ENCODE data around the gene MZF1. TPM values are rescaled to one million over a fixed set of nuclear protein-coding genes. Genes with fewer than 3 reads are reported as not detected.
"Not testable (repeated sequence)": the region's sequence is repeated elsewhere in the genome, so short reads cannot be mapped to it uniquely, and the experiment has no call there.

MZF1 gene
- total RNA-seq: 18.8 and 26.4 TPM in 2 replicates
- 30.8 and 39.1 TPM in 2 replicates for polyA plus RNA-seq
- polyA plus RNA-seq (2011; cell fraction: cytosol; rRNA removed): 5.7 and 9.6 TPM in 2 replicates
- 132 and 152 TPM in 2 replicates for polyA plus RNA-seq (2011; cell fraction: nucleus; rRNA removed)
- polyA plus RNA-seq (2012): 10.1 and 10.9 TPM in 2 replicates
- polyA minus RNA-seq: 18.9 and 19.7 TPM in 2 replicates
- 12.1 TPM for polyA minus RNA-seq (2011; cell fraction: cytosol; rRNA and poly(A)+ RNA removed)
- polyA minus RNA-seq (2011; cell fraction: nucleus; rRNA and poly(A)+ RNA removed): 34.9 and 36.9 TPM in 2 replicates
- percentile 60 among the genes with signal in this experiment for Bru-seq, nascent RNA
- BruChase-seq, experiment 1, labeled RNA remaining after a 6-hour chase: percentile 80 among the genes with signal in this experiment
- BruChase-seq, experiment 2, labeled RNA remaining after a 2-hour chase: percentile 75 among the genes with signal in this experiment
- long read RNA-seq, partial matches to known transcripts: 1 of 10 reads
- long read RNA-seq, other reads (novel, unspliced or antisense): 3 of 10 reads

GRCh38 chr19:58572818-58573657 lies at the start of gene MZF1:
TSS of gene MZF1 (minus strand) at chr19:58573335. CDS start at chr19:58571389, 1,946 bp downstream.
- Histone ChIP-seq H3K9me1 (replicated peaks; ENCODE audit: control insufficient read depth, extremely low read depth, insufficient read depth, low read length) (no peaks in the 10 kb centered on the region), H3K27me3 (ENCODE audit: control insufficient read depth in 2 of 2, insufficient read depth in 2 of 2, low read length in 2 of 2) (no peaks in the 10 kb centered on the region), H4K20me1 (replicated peaks; ENCODE audit: control insufficient read depth, extremely low read depth, insufficient read depth, low read length) (no peaks in the 10 kb centered on the region), H3K4me3 (replicated peaks in 1 of 3; ENCODE audit: insufficient read depth in 1 of 3, low read depth in 1 of 3, low read length in 3 of 3) (peak within 1 kb of the TSS; percentile 7 to 70 (median 58)), H3K36me3 (ENCODE audit: control insufficient read depth in 2 of 2, extremely low read depth in 1 of 2, insufficient read depth in 2 of 2, low read length in 2 of 2) (peaks cover 0 to 7% of the 10 kb centered on the region in 2 experiments), H3K9me3 (replicated peaks; ENCODE audit: control insufficient read depth, insufficient read depth, low read length) (no peaks in the 10 kb centered on the region), H3K4me2 (ENCODE audit: insufficient read depth, low read length) (peak within 1 kb of the TSS; percentile 94), H3K27ac (ENCODE audit: insufficient read depth, low read depth, low read length) (peak within 1 kb of the TSS; percentile 85), H3K4me1 (ENCODE audit: control insufficient read depth, extremely low read depth, insufficient read depth, low read length) (peaks cover 16% of the 10 kb centered on the region), H3K9ac (replicated peaks; ENCODE audit: extremely low read depth, insufficient read depth, low read length) (peak within 1 kb of the TSS; percentile 88), H2AFZ (ENCODE audit: low read depth, low read length) (peak within 1 kb of the TSS; percentile 76), H3K79me2 (ENCODE audit: control insufficient read depth, insufficient read depth, low read length) (peaks cover 8% of the 10 kb centered on the region)
- FAIRE-seq: peak; percentile 100
- POLR2A ChIA-PET: no interaction called here
- dilution Hi-C loops (cut with MboI; ENCODE audit: extremely low pct_ligation_motif_present, low sequenced_read_pairs): no loop called here
- no TSS peak for BruUV-seq (replicated peaks)
- DNase-seq (ENCODE audit: low read depth, low spot score): peak; percentile 100
- intact Hi-C loops (cut with micrococcal nuclease): loop anchor here (1.0 kb wide), 4 partner anchors 14 to 295 kb away; partner anchors contain the start of genes TRIM28, ZNF584 and ZNF8
- TF ChIP-seq JUN (IDR thresholded peaks at IDR 0.05; ENCODE audit: borderline replicate concordance, insufficient read depth, insufficient read length, low read depth) (no peak), MYC (IDR thresholded peaks at IDR 0.05; ENCODE audit: low read depth, low read length) (no peak), EZH2 (IDR thresholded peaks at IDR 0.05; ENCODE audit: borderline replicate concordance, low read depth, low read length, severe bottlenecking) (no peak), CTCF (IDR thresholded peaks at IDR 0.05; ENCODE audit: extremely low read depth in 1 of 2, insufficient read depth in 1 of 2, low read depth in 1 of 2, low read length in 2 of 2) (peak; percentile 6 to 23), GATA2 (IDR thresholded peaks at IDR 0.05; ENCODE audit: insufficient read depth, insufficient read length, low read depth, low read length) (no peak), POLR2A (IDR thresholded peaks at IDR 0.05; ENCODE audit: low read depth, low read length) (no peak), POLR2AphosphoS5 (IDR thresholded peaks at IDR 0.05; ENCODE audit: insufficient read depth, low read depth, low read length) (peak; percentile 84), MAX (IDR thresholded peaks at IDR 0.05; ENCODE audit: insufficient read depth, insufficient read length) (peak; percentile 8), FOS (IDR thresholded peaks at IDR 0.05; ENCODE audit: borderline replicate concordance, insufficient read depth, low read length) (peak; percentile 16)
- CTCF ChIA-PET: interaction anchor here (0.7 to 1.9 kb wide), 3 partner anchors 18 to 53 kb away, joined by 3 to 8 read pairs (median 3); partner anchors contain the start of genes CHMP2A and ZBTB45

GRCh38 chr19:58607213-58607612 lies 34.1 kb upstream of the MZF1 start:
- intact Hi-C loops (cut with micrococcal nuclease); H3K36me3 ChIP-seq (ENCODE audit: control insufficient read depth in 2 of 2, extremely low read depth in 1 of 2, insufficient read depth in 2 of 2, low read length in 2 of 2); H3K9ac ChIP-seq (replicated peaks; ENCODE audit: extremely low read depth, insufficient read depth, low read length); H3K4me1 ChIP-seq (ENCODE audit: control insufficient read depth, extremely low read depth, insufficient read depth, low read length); H2AFZ ChIP-seq (ENCODE audit: low read depth, low read length); H3K9me1 ChIP-seq (replicated peaks; ENCODE audit: control insufficient read depth, extremely low read depth, insufficient read depth, low read length); FAIRE-seq; BruUV-seq (replicated peaks); H3K27ac ChIP-seq (ENCODE audit: insufficient read depth, low read depth, low read length); POLR2A ChIA-PET; dilution Hi-C loops (cut with MboI; ENCODE audit: extremely low pct_ligation_motif_present, low sequenced_read_pairs); DNase-seq (ENCODE audit: low read depth, low spot score); H3K79me2 ChIP-seq (ENCODE audit: control insufficient read depth, insufficient read depth, low read length); H3K4me2 ChIP-seq (ENCODE audit: insufficient read depth, low read length); CTCF ChIA-PET; H3K9me3 ChIP-seq (replicated peaks; ENCODE audit: control insufficient read depth, insufficient read depth, low read length); H3K27me3 ChIP-seq (ENCODE audit: control insufficient read depth in 2 of 2, insufficient read depth in 2 of 2, low read length in 2 of 2); H4K20me1 ChIP-seq (replicated peaks; ENCODE audit: control insufficient read depth, extremely low read depth, insufficient read depth, low read length); H3K4me3 ChIP-seq (replicated peaks in 1 of 3; ENCODE audit: insufficient read depth in 1 of 3, low read depth in 1 of 3, low read length in 3 of 3): not testable (repeated sequence)
